GM23338 (cell line): Measurements from ENCODE around the gene LY6G6D. TPM values are rescaled to one million over a fixed set of nuclear protein-coding genes. Genes with fewer than 3 reads are reported as not detected.

Experiments
- ATAC-seq: fragments of 200-7000 bp; cut with Tn5 transposase; 3 replicates; pipeline ENCODE4 v1.9.1; 2020
- DNase-seq: peaks from one replicate; pipeline ENCODE4 v3.0.0-alpha.2; 2015; ENCODE audit warnings: low spot score
- H2AFZ ChIP-seq: fragments of 200-600 bp; sonication (generic); 2 replicates; pipeline ENCODE4 v1.8.0; 2016; ENCODE audit warnings: antibody characterized with exemption, mild to moderate bottlenecking, moderate library complexity
- H3F3A ChIP-seq: fragments of 200-600 bp; sonication (generic); replicated peaks from 2 replicates; pipeline ENCODE4 v1.8.0; 2017; ENCODE audit warnings: antibody characterized with exemption, mixed run types, low read depth
- H3K27ac ChIP-seq: fragments of 200-600 bp; sonication (generic); 2 replicates; pipeline ENCODE4 v1.6.1; 2016; ENCODE audit warnings: low read depth
- H3K27me3 ChIP-seq: fragments of 200-600 bp; sonication (generic); 2 replicates; pipeline ENCODE4 v1.8.0; 2016; ENCODE audit warnings: mild to moderate bottlenecking, mixed run types, moderate library complexity; ENCODE audit not compliant: insufficient read depth
- H3K36me3 ChIP-seq: fragments of 200-600 bp; sonication (generic); 2 replicates; pipeline ENCODE4 v1.8.0; 2016; ENCODE audit warnings: mild to moderate bottlenecking; ENCODE audit not compliant: insufficient read depth
- H3K4me1 ChIP-seq: fragments of 200-600 bp; sonication (generic); 2 replicates; pipeline ENCODE4 v1.8.0; 2016; ENCODE audit warnings: mild to moderate bottlenecking, moderate library complexity; ENCODE audit not compliant: insufficient read depth
- H3K4me2 ChIP-seq: fragments of 200-600 bp; sonication (generic); 2 replicates; pipeline ENCODE4 v1.7.1; 2017; ENCODE audit warnings: mixed run types
- H3K4me3 ChIP-seq: fragments of 200-600 bp; sonication (generic); 2 replicates; pipeline ENCODE4 v1.6.1; 2016; ENCODE audit warnings: mixed run types
- H3K79me2 ChIP-seq: fragments of 200-600 bp; sonication (generic); replicated peaks from 2 replicates; pipeline ENCODE4 v1.8.0; 2017; ENCODE audit warnings: mild to moderate bottlenecking; ENCODE audit not compliant: insufficient read depth
- H3K9me2 ChIP-seq: fragments of 200-600 bp; sonication (generic); 2 replicates; pipeline ENCODE4 v1.8.0; 2017; ENCODE audit not compliant: insufficient read depth
- H4K20me1 ChIP-seq: fragments of 200-600 bp; sonication (generic); replicated peaks from 2 replicates; pipeline ENCODE4 v1.8.0; 2017; ENCODE audit warnings: mild to moderate bottlenecking; ENCODE audit not compliant: insufficient read depth
- H3K27ac Mint-ChIP-seq: 2 replicates; pipeline ENCODE4 v1.8.0; 2020; ENCODE audit warnings: inconsistent platforms, mild to moderate bottlenecking, moderate library complexity, mixed read lengths
- H3K27me3 Mint-ChIP-seq: 3 replicates; pipeline ENCODE4 v1.8.0; 2022; ENCODE audit warnings: low read depth, mild to moderate bottlenecking, moderate library complexity, mixed read lengths, inconsistent platforms; ENCODE audit not compliant: insufficient read depth, poor library complexity
- H3K36me3 Mint-ChIP-seq: 3 replicates; pipeline ENCODE4 v1.8.0; 2021; ENCODE audit warnings: low read depth, mild to moderate bottlenecking, inconsistent platforms, moderate library complexity, mixed read lengths
- H3K4me1 Mint-ChIP-seq: 3 replicates; pipeline ENCODE4 v1.8.0; 2020; ENCODE audit warnings: mild to moderate bottlenecking, inconsistent platforms, mixed read lengths
- H3K4me3 Mint-ChIP-seq: 3 replicates; pipeline ENCODE4 v1.8.0; 2021; ENCODE audit warnings: moderate library complexity, mild to moderate bottlenecking, inconsistent platforms, mixed read lengths
- H3K9me3 Mint-ChIP-seq: 3 replicates; pipeline ENCODE4 v1.8.0; 2020; ENCODE audit warnings: moderate library complexity, mild to moderate bottlenecking, inconsistent platforms, mixed read lengths
- CREB1 ChIP-seq: fragments of 250-450 bp; sonication (Bioruptor Pico); IDR thresholded peaks from 2 replicates; pipeline ENCODE4 v1.5.0; 2020; ENCODE audit warnings: low read depth, mild to moderate bottlenecking, moderate library complexity
- EZH2 ChIP-seq: fragments of 200-600 bp; sonication (generic); IDR thresholded peaks from one replicate; pipeline ENCODE4 v1.8.0; 2017; ENCODE audit warnings: antibody characterized with exemption, mild to moderate bottlenecking, low read depth; ENCODE audit not compliant: unreplicated experiment
- EZH2phosphoT487 ChIP-seq: fragments of 200-600 bp; sonication (generic); IDR thresholded peaks from one replicate; pipeline ENCODE4 v1.8.1; 2018; ENCODE audit warnings: antibody characterized with exemption; ENCODE audit not compliant: unreplicated experiment
- JUNB ChIP-seq: IDR thresholded peaks from one replicate; pipeline ENCODE4 v1.6.1; 2016; ENCODE audit warnings: antibody characterized with exemption; ENCODE audit not compliant: unreplicated experiment
- NANOG ChIP-seq: IDR thresholded peaks from 2 replicates; pipeline ENCODE4 v1.6.1; 2016; ENCODE audit warnings: antibody characterized with exemption, borderline replicate concordance
- POLR2AphosphoS5 ChIP-seq: IDR thresholded peaks from 2 replicates; pipeline ENCODE4 v1.6.1; 2016; ENCODE audit warnings: antibody characterized with exemption, low read depth
- REST ChIP-seq: IDR thresholded peaks from one replicate; pipeline ENCODE4 v1.6.1; 2018; ENCODE audit warnings: antibody characterized with exemption; ENCODE audit not compliant: unreplicated experiment
- STAT1 ChIP-seq: IDR thresholded peaks from one replicate; pipeline ENCODE4 v1.6.1; 2016; ENCODE audit warnings: antibody characterized with exemption; ENCODE audit not compliant: unreplicated experiment
- polyA plus RNA-seq: library from polyadenylated mRNA; unstranded; fragments of >200 nt; fragmentation: Nextera tagmentation; extraction: Ambion mirVana; gene quantifications from 2 replicates; pipeline ENCODE4 v1.2.1, GENCODE V29; 2016
- total RNA-seq: library from RNA; depleted of rRNA; stranded (reverse); fragments of >200 nt; shearing (Covaris generic); gene quantifications from 2 replicates; pipeline ENCODE4 v1.2.3, GENCODE V29; 2014
- TF ChIP-seq, protein P1 (sequence below): fragments of 250-450 bp; sonication (Bioruptor Pico); IDR thresholded peaks from 2 replicates; pipeline ENCODE4 v1.5.0; 2020; ENCODE audit warnings: mild to moderate bottlenecking, moderate library complexity
- TF ChIP-seq, protein P2 (sequence below), 2 experiments: fragments of 200-600 bp in 1 of 2; sonication (generic) in 1 of 2; conservative IDR thresholded peaks; 2 replicates each; pipeline versions ENCODE4 v1.5.1 to v1.6.1; 2016 to 2017; ENCODE audit warnings: antibody characterized with exemption in 2 of 2, low read depth in 2 of 2, mild to moderate bottlenecking in 2 of 2, moderate library complexity in 1 of 2

Gene LY6G6D
- total and polyA plus RNA-seq, 2 experiments from 2014 or later = not detected

GRCh38 chr6:31676904-31677303, 38.2 kb upstream of the LY6G6D start (continued):
- TF ChIP-seq REST = no peak

DNA sequence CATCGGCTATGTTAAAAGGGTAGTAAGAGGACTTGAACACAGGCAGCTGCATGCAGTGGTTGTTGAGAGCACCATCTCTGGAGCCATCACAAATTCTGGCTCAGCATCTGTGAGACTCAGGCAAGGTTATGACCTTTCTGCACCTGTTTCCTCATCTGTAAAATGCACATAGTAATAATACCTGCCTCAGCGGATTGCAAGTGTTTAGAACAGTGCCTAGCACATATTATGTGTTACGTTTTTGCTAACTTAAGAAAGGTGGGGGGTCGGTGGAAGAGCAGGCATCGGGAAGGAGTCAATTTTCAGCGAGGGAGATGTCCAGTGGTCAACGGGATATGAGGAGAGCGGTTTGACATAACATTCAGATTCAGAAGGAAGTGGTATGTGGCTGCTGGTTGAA, 37.2 kb upstream of the LY6G6D start:
- Histone ChIP-seq H2AFZ (no peak overlapping the region), H3K4me2 (no peak overlapping the region), H3K9me2 (no peaks in the 10 kb centered on the region), H3F3A (peaks cover 11% of the 10 kb centered on the region; the same call in 1 of the 2 replicates), H3K79me2 (no peaks in the 10 kb centered on the region), H3K4me1 (peaks cover 4% of the 10 kb centered on the region; the same call in 1 of the 2 replicates), H3K4me3 (no peak overlapping the region), H3K27me3 (peaks cover 18% of the 10 kb centered on the region), H4K20me1 (no peaks in the 10 kb centered on the region; the same call in 1 of the 2 replicates), H3K27ac (no peak overlapping the region), H3K36me3 (no peaks in the 10 kb centered on the region)
- H3K4me1 Mint-ChIP-seq = peaks cover 13% of the 10 kb centered on the region
- H3K36me3 Mint-ChIP-seq = peaks cover 4% of the 10 kb centered on the region
- H3K9me3 Mint-ChIP-seq = no peaks in the 10 kb centered on the region; the same call in 1 of the 3 replicates
- no peak for ATAC-seq
- H3K27ac Mint-ChIP-seq = no peak overlapping the region
- H3K4me3 Mint-ChIP-seq = no peak overlapping the region; the same call in 2 of the 3 replicates
- no peak for DNase-seq
- peaks cover 39% of the 10 kb centered on the region for H3K27me3 Mint-ChIP-seq
- TF ChIP-seq, protein P1, sequence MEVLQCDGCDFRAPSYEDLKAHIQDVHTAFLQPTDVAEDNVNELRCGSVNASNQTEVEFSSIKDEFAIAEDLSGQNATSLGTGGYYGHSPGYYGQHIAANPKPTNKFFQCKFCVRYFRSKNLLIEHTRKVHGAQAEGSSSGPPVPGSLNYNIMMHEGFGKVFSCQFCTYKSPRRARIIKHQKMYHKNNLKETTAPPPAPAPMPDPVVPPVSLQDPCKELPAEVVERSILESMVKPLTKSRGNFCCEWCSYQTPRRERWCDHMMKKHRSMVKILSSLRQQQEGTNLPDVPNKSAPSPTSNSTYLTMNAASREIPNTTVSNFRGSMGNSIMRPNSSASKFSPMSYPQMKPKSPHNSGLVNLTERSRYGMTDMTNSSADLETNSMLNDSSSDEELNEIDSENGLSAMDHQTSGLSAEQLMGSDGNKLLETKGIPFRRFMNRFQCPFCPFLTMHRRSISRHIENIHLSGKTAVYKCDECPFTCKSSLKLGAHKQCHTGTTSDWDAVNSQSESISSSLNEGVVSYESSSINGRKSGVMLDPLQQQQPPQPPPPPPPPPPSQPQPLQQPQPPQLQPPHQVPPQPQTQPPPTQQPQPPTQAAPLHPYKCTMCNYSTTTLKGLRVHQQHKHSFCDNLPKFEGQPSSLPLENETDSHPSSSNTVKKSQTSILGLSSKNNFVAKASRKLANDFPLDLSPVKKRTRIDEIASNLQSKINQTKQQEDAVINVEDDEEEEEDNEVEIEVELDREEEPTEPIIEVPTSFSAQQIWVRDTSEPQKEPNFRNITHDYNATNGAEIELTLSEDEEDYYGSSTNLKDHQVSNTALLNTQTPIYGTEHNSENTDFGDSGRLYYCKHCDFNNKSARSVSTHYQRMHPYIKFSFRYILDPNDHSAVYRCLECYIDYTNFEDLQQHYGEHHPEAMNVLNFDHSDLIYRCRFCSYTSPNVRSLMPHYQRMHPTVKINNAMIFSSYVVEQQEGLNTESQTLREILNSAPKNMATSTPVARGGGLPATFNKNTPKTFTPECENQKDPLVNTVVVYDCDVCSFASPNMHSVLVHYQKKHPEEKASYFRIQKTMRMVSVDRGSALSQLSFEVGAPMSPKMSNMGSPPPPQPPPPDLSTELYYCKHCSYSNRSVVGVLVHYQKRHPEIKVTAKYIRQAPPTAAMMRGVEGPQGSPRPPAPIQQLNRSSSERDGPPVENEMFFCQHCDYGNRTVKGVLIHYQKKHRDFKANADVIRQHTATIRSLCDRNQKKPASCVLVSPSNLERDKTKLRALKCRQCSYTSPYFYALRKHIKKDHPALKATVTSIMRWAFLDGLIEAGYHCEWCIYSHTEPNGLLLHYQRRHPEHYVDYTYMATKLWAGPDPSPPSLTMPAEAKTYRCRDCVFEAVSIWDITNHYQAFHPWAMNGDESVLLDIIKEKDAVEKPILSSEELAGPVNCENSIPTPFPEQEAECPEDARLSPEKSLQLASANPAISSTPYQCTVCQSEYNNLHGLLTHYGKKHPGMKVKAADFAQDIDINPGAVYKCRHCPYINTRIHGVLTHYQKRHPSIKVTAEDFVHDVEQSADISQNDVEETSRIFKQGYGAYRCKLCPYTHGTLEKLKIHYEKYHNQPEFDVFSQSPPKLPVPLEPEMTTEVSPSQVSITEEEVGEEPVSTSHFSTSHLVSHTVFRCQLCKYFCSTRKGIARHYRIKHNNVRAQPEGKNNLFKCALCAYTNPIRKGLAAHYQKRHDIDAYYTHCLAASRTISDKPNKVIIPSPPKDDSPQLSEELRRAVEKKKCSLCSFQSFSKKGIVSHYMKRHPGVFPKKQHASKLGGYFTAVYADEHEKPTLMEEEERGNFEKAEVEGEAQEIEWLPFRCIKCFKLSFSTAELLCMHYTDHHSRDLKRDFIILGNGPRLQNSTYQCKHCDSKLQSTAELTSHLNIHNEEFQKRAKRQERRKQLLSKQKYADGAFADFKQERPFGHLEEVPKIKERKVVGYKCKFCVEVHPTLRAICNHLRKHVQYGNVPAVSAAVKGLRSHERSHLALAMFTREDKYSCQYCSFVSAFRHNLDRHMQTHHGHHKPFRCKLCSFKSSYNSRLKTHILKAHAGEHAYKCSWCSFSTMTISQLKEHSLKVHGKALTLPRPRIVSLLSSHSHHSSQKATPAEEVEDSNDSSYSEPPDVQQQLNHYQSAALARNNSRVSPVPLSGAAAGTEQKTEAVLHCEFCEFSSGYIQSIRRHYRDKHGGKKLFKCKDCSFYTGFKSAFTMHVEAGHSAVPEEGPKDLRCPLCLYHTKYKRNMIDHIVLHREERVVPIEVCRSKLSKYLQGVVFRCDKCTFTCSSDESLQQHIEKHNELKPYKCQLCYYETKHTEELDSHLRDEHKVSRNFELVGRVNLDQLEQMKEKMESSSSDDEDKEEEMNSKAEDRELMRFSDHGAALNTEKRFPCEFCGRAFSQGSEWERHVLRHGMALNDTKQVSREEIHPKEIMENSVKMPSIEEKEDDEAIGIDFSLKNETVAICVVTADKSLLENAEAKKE (CRISPR knock-in tag) = no peak
- TF ChIP-seq JUNB = no peak
- no peak for TF ChIP-seq CREB1 (CRISPR knock-in tag)
- TF ChIP-seq REST = no peak
- no peak for TF ChIP-seq EZH2
- no peak for TF ChIP-seq NANOG
- no peak for TF ChIP-seq EZH2phosphoT487
- TF ChIP-seq, protein P2, sequence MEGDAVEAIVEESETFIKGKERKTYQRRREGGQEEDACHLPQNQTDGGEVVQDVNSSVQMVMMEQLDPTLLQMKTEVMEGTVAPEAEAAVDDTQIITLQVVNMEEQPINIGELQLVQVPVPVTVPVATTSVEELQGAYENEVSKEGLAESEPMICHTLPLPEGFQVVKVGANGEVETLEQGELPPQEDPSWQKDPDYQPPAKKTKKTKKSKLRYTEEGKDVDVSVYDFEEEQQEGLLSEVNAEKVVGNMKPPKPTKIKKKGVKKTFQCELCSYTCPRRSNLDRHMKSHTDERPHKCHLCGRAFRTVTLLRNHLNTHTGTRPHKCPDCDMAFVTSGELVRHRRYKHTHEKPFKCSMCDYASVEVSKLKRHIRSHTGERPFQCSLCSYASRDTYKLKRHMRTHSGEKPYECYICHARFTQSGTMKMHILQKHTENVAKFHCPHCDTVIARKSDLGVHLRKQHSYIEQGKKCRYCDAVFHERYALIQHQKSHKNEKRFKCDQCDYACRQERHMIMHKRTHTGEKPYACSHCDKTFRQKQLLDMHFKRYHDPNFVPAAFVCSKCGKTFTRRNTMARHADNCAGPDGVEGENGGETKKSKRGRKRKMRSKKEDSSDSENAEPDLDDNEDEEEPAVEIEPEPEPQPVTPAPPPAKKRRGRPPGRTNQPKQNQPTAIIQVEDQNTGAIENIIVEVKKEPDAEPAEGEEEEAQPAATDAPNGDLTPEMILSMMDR (conservative IDR thresholded peaks at IDR 0.05; ENCODE audit: low read depth in 2 of 2) = no peak
- TF ChIP-seq STAT1 = no peak
- TF ChIP-seq POLR2AphosphoS5 = no peak
